ENCODE results near the gene SNRPA1.

Gene SNRPA1

DNA sequence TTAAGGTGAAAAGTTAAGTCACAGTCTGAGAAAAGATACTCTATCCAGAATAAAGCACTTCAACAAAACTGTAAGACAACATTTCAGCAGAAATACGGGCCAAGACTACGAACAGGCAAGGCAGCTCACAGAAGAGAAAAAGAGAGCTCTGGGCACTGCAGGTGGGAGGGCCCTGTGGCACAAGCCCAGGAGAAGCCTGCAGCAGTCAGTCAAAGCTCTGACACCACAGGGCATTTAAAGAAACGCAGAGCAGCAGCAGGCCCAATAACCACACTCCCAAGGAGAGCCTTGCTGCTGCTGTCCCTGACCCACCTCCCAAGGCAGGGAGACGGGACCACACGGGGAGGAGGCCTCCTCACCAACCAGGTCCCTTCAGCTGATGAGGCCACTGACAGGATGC lies 62.4 kb downstream of the SNRPA1 start:
- TF ChIP-seq, protein P1, sequence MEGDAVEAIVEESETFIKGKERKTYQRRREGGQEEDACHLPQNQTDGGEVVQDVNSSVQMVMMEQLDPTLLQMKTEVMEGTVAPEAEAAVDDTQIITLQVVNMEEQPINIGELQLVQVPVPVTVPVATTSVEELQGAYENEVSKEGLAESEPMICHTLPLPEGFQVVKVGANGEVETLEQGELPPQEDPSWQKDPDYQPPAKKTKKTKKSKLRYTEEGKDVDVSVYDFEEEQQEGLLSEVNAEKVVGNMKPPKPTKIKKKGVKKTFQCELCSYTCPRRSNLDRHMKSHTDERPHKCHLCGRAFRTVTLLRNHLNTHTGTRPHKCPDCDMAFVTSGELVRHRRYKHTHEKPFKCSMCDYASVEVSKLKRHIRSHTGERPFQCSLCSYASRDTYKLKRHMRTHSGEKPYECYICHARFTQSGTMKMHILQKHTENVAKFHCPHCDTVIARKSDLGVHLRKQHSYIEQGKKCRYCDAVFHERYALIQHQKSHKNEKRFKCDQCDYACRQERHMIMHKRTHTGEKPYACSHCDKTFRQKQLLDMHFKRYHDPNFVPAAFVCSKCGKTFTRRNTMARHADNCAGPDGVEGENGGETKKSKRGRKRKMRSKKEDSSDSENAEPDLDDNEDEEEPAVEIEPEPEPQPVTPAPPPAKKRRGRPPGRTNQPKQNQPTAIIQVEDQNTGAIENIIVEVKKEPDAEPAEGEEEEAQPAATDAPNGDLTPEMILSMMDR (IDR thresholded peaks at IDR 0.05; ENCODE audit: low read depth, low read length) = no peak
- DNase-seq (ENCODE audit: extremely low read depth, low read depth) = no peak

Data from AG09319 (cell line).